ENCODE data around the gene E2F2.

E2F2 gene

DNA sequence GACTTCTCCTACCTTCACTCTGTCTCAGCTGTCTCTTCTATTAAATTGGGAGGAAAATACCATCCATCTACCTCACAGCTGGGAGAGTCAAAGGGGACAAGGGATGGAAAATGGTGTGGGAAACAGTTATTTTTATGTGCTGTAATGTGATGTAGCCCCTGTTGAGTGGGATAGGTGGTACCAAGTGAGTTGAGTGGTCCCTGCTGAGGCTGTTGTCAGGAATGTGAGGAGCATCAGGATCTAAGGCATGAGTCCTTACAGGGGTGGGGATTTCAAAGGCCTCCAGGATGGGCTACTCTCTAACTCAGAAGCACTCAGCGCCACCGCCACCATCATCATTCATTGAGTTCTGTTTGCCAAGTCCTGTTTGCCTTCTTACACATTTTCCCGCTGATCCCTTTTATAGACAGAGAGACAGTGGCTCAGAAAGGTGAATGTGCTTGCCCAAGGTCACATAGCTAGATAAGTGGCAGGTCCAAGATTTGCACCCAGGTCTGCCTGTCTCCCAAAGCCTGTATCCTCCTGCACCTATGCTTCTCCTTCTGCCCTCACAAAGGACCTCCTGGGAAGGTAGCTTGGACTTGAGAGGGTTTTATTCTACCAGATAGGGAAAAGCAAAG is 32.8 kb upstream of the E2F2 start:
- DNase-seq (ENCODE audit: extremely low spot score, insufficient read length, low read depth) (no peak), FAIRE-seq (no peak)

DNA sequence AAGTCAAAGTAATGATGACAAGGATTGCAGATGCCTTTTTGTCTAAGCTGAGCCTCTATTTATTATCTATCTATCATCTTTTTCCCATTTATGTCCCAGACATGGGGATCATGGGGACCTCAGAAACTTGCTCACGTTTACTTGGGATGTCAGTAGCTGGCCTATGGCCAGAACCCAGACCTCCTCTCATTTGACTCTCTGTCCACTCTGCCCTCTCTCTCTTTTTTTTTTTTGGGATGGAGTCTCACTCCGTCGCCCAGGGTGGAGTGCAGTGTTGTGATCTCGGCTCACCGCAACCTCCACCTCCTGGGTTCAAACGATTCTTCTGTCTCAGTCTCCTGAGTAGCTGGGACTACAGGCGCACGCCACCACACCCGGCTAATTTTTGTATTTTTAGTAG is 32.0 kb upstream of the E2F2 start:
- no peak for FAIRE-seq
- no peak for DNase-seq (ENCODE audit: extremely low spot score, insufficient read length, low read depth)

DNA sequence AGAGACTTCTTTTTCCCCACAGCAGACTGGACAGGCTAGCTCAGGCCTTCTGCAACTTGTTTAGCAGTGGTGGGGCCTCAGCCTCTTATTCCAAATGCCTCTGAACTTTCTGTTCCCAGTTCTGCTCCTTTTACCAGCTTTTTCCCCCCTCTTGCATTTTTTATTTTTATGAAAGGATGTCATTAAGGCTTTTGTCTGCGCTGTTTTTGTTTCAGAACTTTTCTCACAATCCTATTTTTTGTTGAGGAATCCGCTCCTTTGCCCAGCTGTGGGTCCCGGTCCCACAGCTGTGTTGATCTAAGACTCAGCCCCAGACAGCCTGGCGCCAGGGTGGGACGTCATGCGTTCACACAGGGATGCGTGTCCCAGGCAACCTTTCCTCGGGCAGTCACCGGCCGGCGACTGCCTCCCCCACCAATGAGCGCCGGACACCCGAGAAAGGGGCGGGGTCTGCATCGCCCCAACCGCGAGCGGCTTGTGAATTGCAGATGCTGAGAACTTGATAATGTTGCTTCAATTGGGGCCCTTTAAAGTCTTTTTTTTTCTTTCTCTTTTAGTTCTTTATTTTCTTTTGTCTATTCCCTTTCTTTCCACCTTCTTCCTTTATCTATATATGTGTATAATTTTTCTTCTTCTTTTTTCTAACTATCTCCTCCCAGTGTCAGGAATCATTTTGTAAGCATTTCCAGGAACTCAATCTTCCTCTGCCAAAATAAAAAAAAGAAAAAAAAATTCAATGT is 31.3 kb upstream of the E2F2 start:
- DNase-seq (ENCODE audit: extremely low spot score, insufficient read length, low read depth) (no peak), FAIRE-seq (no peak)

DNA sequence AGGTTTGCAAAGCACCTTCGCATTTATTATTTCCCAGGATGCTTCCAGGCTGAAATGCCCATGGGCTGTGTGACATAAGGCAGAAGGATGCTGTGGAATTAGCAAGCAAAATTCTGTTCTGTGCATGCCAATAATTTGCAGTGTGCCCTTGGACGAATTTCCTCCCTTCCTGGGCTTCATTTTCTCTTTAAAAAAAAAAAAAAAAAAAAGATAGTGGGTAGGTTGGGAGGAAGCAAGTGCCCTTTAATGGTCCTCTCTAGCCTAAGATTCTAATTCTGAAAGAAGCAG is 30.7 kb upstream of the E2F2 start:
- FAIRE-seq (no peak), DNase-seq (ENCODE audit: extremely low spot score, insufficient read length, low read depth) (no peak)

DNA sequence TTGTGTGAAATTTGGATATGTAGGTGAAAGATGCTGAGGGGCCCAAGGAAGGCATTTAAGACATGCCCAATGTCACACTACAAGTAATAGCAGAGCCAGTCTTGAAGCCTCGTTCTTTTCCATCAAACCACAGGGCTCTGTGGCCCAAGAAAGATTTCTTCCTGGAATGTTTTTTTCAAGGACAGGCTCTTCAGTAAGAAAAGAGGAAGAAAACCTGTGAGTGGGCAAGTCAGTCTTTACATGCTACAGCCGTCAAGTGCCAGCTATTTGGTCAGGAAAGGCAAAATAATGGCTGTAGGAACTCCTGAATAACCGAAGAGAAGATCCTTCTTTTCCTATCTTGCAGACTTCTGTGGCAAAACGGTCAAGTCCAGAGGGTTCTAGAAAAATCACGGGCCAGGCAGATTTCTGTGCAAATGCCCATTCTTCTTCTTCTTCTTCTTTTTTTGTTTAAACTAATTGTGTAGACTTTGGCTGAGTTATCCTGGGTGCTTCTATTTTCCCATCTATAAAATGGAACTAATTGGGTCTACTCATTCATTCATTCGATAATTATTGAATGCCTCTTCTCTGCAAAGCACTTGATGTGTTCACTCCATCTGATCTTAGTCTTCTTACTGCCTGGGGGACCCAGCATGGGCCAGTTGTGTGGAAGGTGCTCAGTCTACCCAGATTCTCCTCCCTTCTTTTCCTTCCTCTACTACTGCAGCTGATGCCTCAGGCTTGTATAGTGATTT is 30.2 kb upstream of the E2F2 start:
- DNase-seq (ENCODE audit: extremely low spot score, insufficient read length, low read depth), result no peak

DNA sequence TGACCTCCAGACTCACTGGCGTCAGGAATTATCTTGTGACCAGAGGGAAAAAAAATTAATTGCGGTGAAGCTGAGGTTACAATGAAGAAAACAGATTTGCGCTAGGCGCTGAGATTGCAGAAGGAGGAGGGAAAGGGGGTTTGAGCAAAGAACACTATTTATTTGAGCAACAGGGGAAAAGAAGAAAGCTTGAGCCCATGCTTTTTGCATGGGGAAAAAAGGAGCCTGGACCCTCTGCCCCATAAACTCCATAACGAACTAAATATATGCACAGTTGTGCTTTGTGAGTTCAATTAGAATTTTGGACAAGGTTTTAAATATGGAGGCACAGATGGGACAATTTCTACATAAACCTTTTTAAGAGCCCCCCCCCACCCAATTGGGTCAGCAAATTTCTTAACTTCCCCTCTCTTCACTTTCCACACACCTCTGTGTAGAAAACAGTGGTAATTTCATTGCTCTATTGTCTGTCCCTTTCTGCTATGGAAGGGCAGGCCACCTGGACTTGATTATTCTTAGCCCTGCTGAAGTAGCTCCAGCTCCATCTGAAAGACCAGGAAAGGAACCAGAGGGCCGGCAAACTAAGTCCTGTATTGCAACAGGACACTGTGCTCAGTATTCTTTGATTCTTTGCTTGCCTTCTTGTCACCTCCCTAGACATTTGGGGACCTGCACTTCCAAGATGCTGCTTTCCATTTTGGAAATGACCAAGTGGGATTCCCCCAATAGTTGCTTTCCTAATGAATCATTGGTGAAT is 29.1 kb upstream of the E2F2 start:
- no peak for DNase-seq (ENCODE audit: extremely low spot score, insufficient read length, low read depth)
- FAIRE-seq, result no peak

More for the DNA sequence above, 30.2 kb upstream of the E2F2 start:
- FAIRE-seq, result no peak

DNA sequence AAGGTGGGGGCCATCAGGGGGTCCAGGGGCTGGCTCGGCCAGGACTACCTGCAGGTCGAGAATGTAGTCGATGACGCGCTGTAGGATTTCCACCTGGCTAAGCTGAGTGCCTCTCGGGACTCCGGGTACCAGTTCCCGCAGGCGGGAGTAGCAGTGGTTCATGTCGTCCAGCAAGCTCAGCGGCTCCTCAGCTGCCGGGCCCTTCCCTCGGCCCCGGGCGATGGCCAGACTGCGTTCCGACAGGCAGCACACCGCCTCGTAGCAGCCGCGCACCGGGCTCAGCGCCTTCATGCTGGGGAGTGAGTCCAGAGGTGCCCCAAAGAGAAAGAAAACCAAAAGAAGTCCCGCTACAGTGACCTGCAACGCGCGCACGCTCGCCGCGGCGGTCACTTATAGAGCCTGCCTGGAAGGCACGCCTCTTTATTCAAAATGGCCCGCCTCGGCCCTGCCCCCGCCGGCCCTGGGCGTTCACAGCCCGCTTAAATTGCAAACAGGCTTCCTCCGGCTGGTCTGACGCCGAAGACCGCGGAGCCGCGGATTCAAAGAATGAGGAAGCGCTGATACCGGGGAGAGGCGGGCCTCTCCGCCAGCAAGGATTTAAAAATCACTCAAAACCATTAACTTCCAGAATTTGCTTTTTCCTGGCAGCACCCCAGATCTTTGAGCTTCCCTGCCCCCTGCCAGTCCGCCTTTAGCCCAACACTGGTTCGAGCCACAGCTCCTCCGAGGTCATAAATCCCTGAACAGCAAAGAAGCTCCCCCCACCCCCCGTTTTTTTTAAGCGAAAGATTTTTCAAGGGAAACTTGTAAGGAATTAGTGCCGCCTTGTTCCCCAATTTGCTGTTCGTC is 28.3 kb upstream of the E2F2 start, which contains the start of gene ID3:
TSS of gene ID3 (minus strand) at position 366 of the 849 bp plus-strand sequence. CDS start at position 291, 75 bp downstream.
- peak; percentile 85 for FAIRE-seq
- DNase-seq (ENCODE audit: extremely low spot score, insufficient read length, low read depth), result peak; percentile 67

DNA sequence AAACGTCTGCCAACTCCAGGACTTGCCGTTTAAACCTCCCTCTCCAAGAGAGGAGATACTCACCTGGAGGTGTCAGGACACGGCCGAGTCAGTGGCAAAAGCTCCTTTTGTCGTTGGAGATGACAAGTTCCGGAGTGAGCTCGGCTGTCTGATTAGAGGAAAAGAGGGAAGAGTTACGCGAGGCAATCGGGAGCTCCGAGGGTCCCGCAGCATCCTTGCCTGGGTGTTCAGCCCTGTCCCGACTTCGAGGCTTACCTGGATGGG is 27.8 kb upstream of the E2F2 start:
- DNase-seq (ENCODE audit: extremely low spot score, insufficient read length, low read depth) (no peak), FAIRE-seq (no peak)

DNA sequence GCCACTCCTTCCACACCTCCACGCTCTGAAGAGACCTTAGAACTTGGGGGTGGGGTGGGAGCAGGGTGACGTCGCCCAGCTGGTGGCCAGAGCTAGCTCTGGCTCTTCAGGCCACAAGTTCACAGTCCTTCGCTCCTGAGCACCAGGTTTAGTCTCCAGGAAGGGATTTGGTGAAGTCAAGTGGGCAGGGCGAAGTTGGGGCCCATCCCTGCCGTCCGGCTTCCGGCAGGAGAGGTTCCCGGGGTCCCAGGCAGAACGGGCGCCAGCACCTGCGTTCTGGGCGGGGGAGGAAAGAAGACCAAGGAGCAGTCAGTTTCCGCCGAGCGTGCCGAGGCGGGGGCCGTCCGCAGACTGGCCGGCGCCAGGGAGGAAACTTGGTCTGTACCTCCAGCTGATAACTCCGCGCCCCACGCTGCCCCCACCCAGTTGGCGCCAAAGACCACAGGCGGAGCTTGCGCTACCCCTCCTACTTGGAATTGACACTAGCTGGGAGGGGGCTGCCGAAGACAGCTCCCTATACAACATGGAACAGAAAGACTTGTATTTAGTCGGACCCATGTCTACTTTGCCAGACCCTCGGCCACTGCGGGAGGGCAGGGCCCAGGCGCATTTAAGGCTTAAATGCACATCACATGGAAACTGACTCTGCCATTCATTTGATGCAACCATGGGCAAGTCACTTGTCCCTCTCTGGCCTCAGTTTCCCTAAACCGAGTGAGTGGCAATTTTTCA is 27.3 kb upstream of the E2F2 start:
- DNase-seq (ENCODE audit: extremely low spot score, insufficient read length, low read depth) (no peak), FAIRE-seq (no peak)

DNA sequence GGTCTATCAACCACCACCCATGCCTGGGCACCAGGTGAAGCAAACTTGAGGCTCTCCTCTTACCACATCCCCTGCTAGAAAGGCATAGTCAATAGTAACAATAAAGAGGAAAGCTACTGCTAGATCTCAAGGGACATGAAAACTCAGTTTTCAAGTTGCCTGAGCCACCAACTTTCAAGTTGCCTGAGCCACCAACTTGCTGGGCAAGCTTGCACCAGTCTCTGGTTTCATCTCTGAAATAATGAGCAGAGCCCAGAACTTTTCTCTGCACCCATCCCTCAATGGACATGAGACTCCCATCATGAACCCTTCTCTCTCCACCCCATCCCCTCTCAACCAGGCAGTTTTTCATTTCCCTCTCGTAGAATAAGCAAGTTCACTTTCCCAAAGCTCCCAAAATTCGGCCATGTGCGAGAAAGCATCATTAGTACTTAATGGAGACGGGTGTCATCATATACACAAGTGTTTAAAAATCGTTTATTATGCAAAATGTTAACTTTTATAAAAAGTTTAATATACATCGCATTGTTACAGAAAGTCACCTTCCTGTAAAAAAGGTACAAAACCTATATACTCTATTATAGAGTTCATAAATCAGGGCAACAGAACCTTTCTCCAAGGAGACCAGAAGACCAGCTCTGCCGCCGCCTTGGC is 26.6 kb upstream of the E2F2 start:
- FAIRE-seq, result no peak
- DNase-seq (ENCODE audit: extremely low spot score, insufficient read length, low read depth), result no peak

DNA sequence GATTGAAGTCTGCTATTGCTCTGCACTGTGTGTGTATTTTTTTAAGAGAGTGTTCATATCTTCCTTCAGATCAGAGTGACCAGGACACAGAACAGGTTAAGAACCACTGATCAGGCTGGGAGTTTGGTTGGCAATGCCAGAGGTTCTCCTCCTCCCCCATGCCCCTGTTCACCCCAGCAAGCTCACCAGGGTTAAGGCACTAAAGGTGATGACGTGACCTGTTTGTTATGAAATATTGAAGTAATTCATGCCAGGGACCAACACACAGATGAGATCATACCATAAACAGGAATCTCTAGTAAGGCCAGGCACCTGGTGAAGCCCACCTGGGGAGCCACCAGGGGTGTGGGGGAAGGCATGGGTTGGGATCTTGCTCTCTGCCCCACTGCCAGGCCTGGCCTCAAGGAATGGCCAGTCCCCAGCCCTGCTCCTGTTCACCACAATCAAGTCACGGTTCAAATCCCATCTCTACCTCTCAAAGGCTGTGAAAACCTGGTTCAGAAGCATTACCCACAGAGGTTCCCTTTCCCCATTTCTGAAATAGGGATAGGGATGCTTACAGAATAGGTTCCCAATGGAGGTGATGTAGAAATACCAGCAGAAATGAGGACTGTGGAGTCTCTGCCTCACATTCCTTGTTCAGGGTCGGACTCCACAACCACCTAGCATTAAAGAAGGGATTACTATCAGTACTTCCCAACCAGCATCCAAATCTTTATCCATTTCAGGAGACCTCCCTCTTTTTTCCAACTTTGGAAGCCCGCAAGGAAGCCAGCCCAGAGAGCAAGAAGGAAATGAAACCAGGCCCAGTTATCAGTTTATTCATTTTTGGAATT is 25.8 kb upstream of the E2F2 start:
- no peak for FAIRE-seq

DNA sequence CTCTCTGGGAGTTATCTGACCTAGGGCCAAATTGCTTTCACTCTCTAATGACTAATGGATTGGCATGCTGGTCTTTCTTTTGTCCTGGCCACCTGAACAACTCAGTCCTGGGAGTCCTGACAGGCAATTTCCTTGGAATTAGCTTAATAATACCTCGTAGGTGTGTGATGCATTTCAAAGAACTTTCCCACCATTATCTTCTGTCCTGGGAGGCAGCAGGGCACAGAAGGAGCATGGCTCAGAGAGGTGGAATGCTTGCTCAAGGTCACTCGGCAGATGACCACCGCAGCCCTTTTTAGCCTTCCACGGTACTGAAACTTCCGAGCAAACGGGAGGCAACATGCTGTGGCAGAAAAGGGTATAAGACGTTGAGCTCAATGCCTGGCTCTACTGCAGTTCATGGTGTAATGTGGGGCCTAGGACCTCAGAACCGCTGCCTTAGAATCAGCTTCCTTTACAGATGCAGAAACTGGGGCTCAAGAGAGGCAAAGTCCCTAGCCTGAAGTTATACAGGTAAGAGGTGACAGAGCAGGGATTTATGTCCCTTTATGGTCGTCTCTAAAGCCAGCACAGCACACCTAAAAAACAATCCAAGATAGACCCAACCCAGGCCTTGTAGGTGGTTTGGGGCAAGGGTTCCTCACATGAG is 25.1 kb upstream of the E2F2 start:
- FAIRE-seq (no peak), DNase-seq (ENCODE audit: extremely low spot score, insufficient read length, low read depth) (no peak)

More for the DNA sequence above, 25.8 kb upstream of the E2F2 start:
- DNase-seq (ENCODE audit: extremely low spot score, insufficient read length, low read depth), result no peak

DNA sequence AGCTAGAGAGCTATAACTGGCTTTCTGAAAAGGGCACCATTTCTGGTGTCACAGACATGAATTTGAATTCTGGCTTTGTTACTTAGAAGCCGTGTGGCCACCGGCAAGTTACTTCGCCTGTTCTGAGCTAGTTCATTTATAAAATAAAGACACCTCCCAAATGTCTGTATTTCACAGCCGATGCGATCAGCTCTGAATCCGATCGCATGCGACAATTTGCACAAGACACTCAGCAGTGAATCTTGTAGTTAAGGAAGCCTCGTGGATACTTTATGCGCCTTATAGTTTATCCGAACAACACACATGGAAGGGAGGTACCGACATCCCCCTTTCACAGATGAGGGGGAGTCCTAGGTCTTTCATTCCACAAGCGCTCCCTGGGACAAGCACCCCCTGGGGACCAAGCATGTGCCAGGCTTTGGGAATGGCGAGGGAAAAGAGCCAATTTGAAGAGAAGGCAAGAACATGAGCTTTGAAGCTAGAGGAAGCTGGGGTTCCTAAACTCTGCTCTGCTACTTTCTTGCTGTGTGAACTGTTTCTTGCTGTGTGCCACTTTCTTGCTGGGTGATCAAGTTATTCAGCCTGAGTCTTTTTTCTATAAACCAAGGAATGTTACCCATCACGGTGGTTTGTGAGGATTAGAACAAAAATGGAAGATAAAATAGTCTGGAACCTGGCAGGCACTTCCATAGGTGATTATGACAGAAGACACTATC is 24.4 kb upstream of the E2F2 start:
- DNase-seq (ENCODE audit: extremely low spot score, insufficient read length, low read depth) (no peak), FAIRE-seq (no peak)

DNA sequence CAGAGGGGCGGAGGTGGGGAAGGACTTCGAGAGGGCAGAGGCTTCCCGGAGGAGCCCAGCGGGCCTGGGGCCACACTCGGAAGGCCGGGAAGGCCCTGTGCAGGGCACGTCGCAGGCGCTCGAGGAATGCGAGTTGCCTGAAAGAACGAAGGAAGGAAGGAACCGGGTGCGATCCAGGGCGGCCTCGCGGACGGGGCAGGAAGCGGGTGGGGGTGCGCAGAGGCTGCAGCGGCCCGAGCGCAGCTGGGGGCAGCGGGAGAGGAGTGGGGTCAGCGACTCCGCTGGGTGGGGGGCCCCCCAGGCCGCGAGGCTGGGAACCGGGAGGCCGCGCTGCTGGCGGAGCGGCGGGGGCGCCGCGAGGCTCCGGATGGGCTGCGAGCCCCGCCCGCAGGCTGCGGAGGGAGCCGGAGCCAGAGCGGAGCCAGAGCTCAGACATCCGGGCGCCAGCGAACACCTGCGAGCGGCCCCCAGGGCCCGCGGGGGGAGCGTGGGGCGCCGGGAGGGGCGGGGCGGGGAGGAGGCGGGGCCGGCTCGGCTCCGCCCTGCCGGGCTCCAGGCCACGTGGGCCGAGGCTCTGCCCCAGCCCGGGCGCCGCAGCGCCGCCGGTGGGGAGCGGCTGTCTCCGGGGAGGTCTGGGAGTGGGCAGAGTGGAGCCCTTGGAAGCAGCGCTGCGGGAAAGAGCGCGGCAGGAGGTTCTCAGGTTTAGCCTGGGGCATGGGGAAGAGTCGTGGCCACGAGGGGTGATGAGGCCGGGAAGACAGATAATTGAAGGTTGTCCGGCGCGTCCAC is 23.6 kb upstream of the E2F2 start:
- FAIRE-seq, result peak; percentile 33
- peak; percentile 78 for DNase-seq (ENCODE audit: extremely low spot score, insufficient read length, low read depth)

DNA sequence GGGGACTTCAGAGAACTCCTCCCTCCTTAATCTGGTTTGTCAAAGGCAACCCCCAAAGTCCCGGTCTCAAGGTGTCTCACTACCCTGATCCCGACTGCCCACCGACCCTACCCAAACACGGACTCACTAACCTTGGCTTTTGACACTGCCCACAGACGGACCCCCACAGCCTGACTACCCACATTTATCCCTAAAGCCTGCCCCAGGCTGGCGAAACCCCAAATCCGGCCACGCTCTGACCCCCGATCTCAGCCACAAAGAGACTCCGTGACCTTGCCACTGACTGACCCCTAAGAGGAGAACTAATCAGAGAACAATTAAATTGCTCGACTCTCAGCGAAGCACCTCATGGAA is 23.1 kb upstream of the E2F2 start:
- DNase-seq (ENCODE audit: extremely low spot score, insufficient read length, low read depth), result no peak
- no peak for FAIRE-seq

Measured in GM18507 (cell line).